NCI-H2029 (cell line): Measurements from ENCODE around the gene OR6K3.
"Not testable (repeated sequence)": the region's sequence is repeated elsewhere in the genome, so short reads cannot be mapped to it uniquely, and the experiment has no call there.

Experiments
- DNase-seq: peaks from one replicate; lab custom pipeline; 2025; lab: John Stamatoyannopoulos, UW

OR6K3 gene

GRCh38 chr1:158720620-158721019 lies at the start of gene OR6K3:
TSS of gene OR6K3 (minus strand) at chr1:158720720. CDS start at chr1:158718115, 2,605 bp downstream.
- DNase-seq, result no peak

- no peak for DNase-seq
Measured at GRCh38 chr1:158754420-158754819, 33.9 kb upstream of the OR6K3 start, which contains the start of gene OR6K6. TSS of gene OR6K6 (plus strand) at chr1:158754720. CDS start at chr1:158754888, 168 bp downstream.

GRCh38 chr1:158752155-158752712 lies 31.7 kb upstream of the OR6K3 start:
- DNase-seq, result no peak

GRCh38 chr1:158735848-158736247 lies 15.3 kb upstream of the OR6K3 start:
- no peak for DNase-seq

GRCh38 chr1:158732524-158732923 lies 12.0 kb upstream of the OR6K3 start:
- no peak for DNase-seq

- DNase-seq, result no peak
Measured at GRCh38 chr1:158731707-158732106, 11.2 kb upstream of the OR6K3 start.

- no peak for DNase-seq
Measured at GRCh38 chr1:158730453-158730852, 9.9 kb upstream of the OR6K3 start.

- no peak for DNase-seq
Measured at GRCh38 chr1:158728510-158729225, 8.1 kb upstream of the OR6K3 start.

- DNase-seq, result no peak
Measured at GRCh38 chr1:158724442-158724841, 3.9 kb upstream of the OR6K3 start.

GRCh38 chr1:158719664-158720063 lies 856 bp downstream of the OR6K3 start:
- no peak for DNase-seq

GRCh38 chr1:158717344-158717743 lies 3.2 kb downstream of the OR6K3 start:
- no peak for DNase-seq

GRCh38 chr1:158716335-158716734 lies 4.2 kb downstream of the OR6K3 start:
- DNase-seq, result no peak

GRCh38 chr1:158714754-158715153 lies 5.8 kb downstream of the OR6K3 start:
- no peak for DNase-seq

- no peak for DNase-seq
Measured at GRCh38 chr1:158711098-158711497, 9.4 kb downstream of the OR6K3 start.

- no peak for DNase-seq
Measured at GRCh38 chr1:158706096-158706495, 14.4 kb downstream of the OR6K3 start.

GRCh38 chr1:158700552-158700951 lies 20.0 kb downstream of the OR6K3 start, which contains the start of gene OR6K2:
TSS of gene OR6K2 (minus strand) at chr1:158700652. CDS start at chr1:158700652, 0 bp downstream.
- no peak for DNase-seq

- no peak for DNase-seq
Measured at GRCh38 chr1:158694596-158694995, 25.9 kb downstream of the OR6K3 start.

GRCh38 chr1:158692356-158692755 lies 28.2 kb downstream of the OR6K3 start:
- no peak for DNase-seq

GRCh38 chr1:158691907-158692306 lies 28.6 kb downstream of the OR6K3 start:
- no peak for DNase-seq

GRCh38 chr1:158691149-158691548 lies 29.4 kb downstream of the OR6K3 start:
- DNase-seq, result not testable (repeated sequence)

- no peak for DNase-seq
Measured at GRCh38 chr1:158689875-158690274, 30.6 kb downstream of the OR6K3 start.

- no peak for DNase-seq
Measured at GRCh38 chr1:158689110-158689509, 31.4 kb downstream of the OR6K3 start.

- DNase-seq, result not testable (repeated sequence)
Measured at GRCh38 chr1:158688343-158688742, 32.2 kb downstream of the OR6K3 start.

GRCh38 chr1:158687037-158687436 lies 33.5 kb downstream of the OR6K3 start:
- DNase-seq, result no peak
